H1 (cell line): Measurements from ENCODE around the gene NXPH3.

ENCODE experiments used
- CTCF ChIP-seq, 3 experiments: IDR thresholded peaks; 1 replicate in 2 of 3; 2 replicates in 1 of 3; pipeline versions ENCODE4 v1.5.1 to v1.6.1; 2011; ENCODE audit warnings: low read length in 3 of 3, mild to moderate bottlenecking in 3 of 3, inconsistent platforms in 2 of 3, low read depth in 1 of 3, moderate library complexity in 1 of 3; ENCODE audit not compliant: insufficient read depth in 1 of 3; ENCODE audit errors: control extremely low read depth in 1 of 3
- EGR1 ChIP-seq: IDR thresholded peaks from 2 replicates; pipeline ENCODE4 v1.6.1; 2011; ENCODE audit warnings: low read depth, low read length, borderline replicate concordance
- JUN ChIP-seq: IDR thresholded peaks from 2 replicates; pipeline ENCODE4 v1.6.1; 2011; ENCODE audit warnings: low read depth, mild to moderate bottlenecking, improper control_type of control experiment, low read length
- PHF8 ChIP-seq: fragments of 200-600 bp; sonication (generic); conservative IDR thresholded peaks from 2 replicates; pipeline ENCODE4 v1.7.1; 2012; ENCODE audit warnings: low read depth, mild to moderate bottlenecking, inconsistent platforms, low read length, moderate library complexity
- POLR2A ChIP-seq, 2 experiments: IDR thresholded peaks; 1 replicate in 1 of 2; 2 replicates in 1 of 2; pipeline ENCODE4 v1.6.1; 2011; ENCODE audit warnings: low read depth in 2 of 2, low read length in 2 of 2, mild to moderate bottlenecking in 2 of 2; ENCODE audit errors: control extremely low read depth in 1 of 2
- POLR2AphosphoS5 ChIP-seq: IDR thresholded peaks from 2 replicates; pipeline ENCODE4 v1.6.1; 2011; ENCODE audit warnings: low read depth, low read length
- SIX5 ChIP-seq: IDR thresholded peaks from 2 replicates; pipeline ENCODE4 v1.6.1; 2011; ENCODE audit warnings: mild to moderate bottlenecking, low read depth, low read length

GRCh38 chr17:49595328-49595727 lies 19.7 kb downstream of the NXPH3 start:
- TF ChIP-seq JUN, result no peak
- no peak for TF ChIP-seq CTCF (IDR thresholded peaks at IDR 0.05; ENCODE audit: control extremely low read depth in 1 of 3, insufficient read depth in 1 of 3, low read depth in 1 of 3, low read length in 3 of 3)
- no peak for TF ChIP-seq PHF8
- no peak for TF ChIP-seq POLR2A (IDR thresholded peaks at IDR 0.05; ENCODE audit: control extremely low read depth in 1 of 2, low read depth in 2 of 2, low read length in 2 of 2)
- no peak for TF ChIP-seq SIX5
- TF ChIP-seq POLR2AphosphoS5, result no peak
- no peak for TF ChIP-seq EGR1
